Renal cortex interstitium (tissue), 11 donors: ENCODE measurements around the gene AUNIP. TPM values are rescaled to one million over a fixed set of nuclear protein-coding genes. Genes with fewer than 3 reads are reported as not detected.
A peak's percentile ranks its signal among the peaks of the same experiment; 100 is the strongest.

ENCODE experiments used
- DNase-seq, 11 donors: peaks; one replicate each; pipeline ENCODE4 v3.0.0-alpha.2; 2013; ENCODE audit warnings: low read depth in 9 of 11, low spot score in 4 of 11; ENCODE audit errors: extremely low read depth in 1 of 11
- polyA plus RNA-seq, 3 donors: library from polyadenylated mRNA; unstranded; fragments of 120-200 nt; gene quantifications; one replicate each; pipeline ENCODE4 v1.2.1, GENCODE V29; 2013; ENCODE audit not compliant: insufficient read length in 3 of 3

The AUNIP gene
- polyA plus RNA-seq, 3 donors: 3.0 to 4.3 (median 3.9) TPM

DNA sequence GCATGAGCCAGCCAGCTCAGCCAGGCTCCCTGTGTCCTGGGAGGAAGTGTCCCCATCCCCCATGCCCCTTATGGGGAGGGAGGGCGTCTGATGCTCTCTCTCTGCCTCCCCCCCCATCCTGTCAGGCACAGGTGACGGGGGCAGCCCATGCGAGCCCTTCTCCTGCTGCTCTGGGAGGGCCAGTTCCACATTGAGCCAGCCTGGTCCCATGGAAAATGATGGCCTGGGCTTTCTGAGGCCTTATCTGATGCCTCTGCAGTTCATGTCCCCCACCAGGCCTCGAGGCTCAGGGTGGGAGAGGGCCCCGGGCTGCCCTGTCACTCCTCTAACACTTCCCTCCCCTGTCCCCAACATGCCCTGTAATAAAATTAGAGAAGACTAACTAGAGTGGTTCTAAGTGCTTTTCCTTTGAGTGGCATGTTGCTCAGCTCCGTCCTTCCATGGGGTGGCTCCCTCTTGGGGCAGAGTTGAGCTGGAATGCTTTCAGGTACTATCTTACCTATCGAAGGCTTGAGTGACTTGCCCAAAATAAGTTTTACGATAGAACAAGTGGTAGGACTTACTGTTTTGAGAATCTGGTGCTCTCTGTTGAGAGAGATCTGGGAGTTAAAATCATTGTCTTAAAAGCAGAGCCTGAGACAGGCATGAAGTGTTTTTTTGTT lies 41.3 kb downstream of the AUNIP start:
- no peak for DNase-seq

DNA sequence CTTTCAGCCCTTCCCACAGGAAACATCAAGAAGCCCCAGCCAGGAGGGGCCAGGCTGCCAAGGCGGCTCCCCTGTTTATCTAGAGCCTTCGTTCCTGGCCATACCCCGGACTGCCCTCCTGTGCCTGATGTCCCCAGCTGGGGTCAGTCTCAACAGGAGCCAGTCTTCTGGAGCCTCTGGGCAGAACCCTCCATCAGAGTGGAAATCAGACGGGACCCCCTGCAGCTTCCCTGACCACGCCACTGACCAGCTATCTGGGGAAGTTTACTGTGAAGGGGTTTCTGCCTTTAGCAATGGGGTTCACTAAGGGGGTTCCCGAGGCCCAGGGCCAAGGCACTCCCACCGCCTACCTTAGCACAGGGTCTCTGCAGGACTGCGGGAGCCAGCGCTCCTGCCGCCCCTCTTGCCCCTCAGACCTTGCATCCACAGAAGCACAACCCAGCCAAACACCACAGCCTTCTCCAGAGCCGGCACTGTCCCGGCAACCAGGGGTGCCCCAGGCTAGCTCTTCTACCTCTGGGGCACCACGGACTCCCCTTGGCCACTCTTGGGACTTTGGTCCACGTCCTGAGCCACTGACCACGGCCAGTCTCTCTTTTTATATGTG lies 43.0 kb downstream of the AUNIP start:
- DNase-seq: no peak

DNA sequence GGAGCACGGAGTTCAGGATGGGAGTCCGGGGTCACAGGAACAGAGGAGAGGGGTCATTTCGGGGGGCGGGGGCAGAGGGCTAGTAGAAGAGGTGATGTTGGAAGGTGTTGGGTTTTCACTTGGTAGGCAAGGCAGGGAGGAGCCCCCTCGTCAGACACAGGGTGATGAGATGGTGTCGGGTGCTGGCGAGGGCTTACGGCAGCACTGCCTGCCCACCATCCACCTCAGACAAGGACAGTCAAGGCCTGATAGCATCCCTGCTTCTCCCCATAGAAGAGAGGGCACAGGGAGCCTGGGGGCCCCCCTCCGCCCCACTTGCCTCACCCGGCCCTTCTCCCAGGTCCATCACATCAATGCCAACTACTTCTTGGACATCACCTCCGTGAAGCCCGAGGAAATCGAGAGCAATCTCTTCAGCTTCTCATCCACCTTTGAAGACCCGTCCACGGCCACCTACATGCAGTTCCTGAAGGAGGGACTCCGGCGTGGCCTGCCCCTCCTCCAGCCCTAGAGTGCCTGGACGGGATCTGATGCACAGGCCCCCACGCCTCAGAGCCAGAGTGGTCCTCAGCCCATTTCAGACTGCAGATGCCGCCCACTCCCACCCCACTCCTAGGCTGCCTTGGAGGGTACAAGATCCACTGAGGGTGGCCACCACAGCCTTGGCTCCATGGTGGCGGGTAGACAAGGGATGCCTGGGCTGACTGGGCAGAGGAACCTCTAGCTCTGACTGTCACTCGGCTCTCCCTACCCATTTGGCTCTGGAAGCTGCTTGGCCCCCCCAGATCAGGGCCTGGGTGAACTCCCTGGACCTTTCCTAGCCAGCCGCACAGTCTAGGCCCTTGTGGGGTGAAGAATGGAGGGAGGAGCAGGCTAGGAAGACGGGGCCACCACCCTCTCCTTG lies 43.8 kb downstream of the AUNIP start:
- DNase-seq: no peak

DNA sequence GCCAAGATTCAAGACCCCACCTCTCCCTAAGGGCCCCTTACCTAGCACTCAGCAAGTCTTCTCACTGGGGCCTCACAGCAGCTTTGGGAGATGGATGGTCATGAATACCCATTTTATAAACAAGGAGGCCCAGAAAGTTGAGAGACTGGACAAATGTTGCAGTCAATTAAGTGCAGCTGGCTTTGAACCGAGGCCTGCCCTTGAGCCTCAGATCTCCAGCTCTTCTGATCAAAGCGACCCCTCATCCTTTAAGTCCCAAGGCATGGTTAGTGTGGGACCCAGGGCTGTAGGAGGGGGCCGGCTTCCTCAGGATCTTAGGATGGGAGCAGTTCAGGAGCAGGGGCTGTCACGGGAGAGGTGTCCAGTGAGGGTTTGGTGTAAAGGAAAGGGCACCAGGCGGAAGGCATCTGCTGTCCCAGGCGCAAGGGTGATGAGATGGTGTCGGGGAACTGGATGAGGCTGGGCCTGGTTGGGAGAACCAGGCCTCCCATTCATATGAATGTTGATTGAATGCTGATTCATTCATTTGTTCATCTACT lies 44.6 kb downstream of the AUNIP start:
- no peak for DNase-seq

DNA sequence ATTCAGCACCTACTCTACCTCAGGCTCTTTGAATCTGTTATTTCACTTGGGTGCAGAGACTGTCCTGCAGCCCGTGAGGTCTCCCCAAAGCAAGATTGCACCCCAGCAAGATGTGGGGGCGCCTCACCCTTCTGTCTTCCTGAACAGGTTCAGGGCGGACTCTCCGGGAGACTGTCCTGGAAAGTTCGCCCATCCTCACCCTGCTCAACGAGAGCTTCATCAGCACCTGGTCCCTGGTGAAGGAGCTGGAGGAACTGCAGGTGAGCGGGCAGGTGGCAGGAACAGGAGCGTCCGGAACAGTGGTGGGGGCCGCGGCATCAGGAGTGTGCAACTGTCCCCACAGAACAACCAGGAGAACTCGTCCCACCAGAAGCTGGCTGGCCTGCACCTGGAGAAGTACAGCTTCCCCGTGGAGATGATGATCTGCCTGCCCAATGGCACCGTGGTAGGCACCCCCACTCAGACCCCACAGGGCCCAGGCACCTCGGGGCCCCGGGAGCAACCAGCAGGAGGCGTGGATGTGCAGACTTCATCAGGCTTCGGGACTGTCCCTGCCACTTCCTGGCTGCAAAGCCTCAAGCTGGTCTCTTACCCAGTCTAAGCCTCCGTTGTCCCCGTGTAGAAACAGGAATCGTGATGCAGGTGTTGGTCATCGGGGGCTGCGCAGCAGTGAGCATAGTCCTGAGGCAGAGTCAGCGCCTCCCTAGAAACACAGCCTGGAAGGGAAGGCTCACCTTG lies 45.4 kb downstream of the AUNIP start:
- DNase-seq: no peak

DNA sequence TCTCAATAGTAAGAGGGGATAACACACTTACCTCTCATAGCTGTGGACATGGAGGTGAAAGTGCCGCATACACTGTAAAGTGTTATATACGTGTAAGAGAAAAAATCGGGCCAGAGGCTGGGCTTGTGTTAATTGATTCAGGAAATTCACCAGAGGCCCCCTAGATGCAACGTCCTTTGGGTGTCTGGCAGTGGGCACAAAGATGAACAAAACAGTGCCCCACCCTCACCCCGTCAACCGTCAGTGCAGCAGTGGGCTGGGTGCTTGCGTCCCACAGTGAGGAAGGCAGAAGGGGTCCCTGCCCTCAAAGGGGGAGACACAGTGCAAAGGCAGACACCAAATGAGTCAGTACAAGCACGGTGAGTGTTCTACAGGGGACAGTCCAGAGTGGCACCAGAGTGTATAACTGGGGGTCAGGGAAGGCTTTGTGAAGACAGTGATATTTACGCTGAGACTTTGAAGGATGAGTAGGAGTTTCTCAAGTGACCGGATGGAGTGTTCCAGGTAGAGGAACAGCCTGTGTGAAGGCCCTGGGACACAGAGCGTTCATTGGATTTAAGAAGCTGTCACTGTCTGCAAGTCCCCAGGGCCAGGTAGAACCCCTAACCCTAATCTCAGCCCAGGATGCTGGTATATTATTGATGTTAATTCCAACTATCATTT lies 46.1 kb downstream of the AUNIP start:
- no peak for DNase-seq

DNA sequence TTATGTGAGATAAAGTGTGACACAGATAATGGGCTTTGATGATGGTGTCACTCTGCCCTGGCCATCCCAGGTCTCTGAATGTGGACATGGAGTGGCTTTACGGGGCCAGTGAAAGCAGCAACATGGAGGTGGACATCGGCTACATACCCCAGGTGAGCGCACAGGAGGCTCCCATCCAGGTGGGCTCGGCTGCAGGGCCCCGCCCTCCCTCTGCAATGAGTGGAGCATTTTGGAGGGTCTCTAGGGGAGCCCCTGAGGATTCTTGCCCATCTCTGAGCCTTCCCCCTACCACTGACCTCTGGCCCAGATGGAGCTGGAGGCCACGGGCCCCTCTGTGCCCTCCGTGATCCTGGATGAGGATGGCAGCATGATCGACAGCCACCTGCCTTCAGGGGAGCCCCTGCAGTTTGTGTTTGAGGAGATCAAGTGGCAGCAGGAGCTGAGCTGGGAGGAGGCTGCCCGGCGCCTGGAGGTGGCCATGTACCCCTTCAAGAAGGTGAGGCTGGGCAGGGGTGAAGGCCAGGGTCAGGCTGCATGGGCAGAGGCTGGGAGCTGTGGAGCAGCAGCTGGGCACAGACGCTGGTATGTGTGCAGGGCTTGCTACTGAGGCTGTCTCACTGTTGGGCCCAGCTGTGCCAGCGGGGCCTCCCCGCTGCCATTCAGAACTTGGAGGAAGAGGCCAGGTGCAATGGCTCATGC lies 47.7 kb downstream of the AUNIP start:
- no peak for DNase-seq

DNA sequence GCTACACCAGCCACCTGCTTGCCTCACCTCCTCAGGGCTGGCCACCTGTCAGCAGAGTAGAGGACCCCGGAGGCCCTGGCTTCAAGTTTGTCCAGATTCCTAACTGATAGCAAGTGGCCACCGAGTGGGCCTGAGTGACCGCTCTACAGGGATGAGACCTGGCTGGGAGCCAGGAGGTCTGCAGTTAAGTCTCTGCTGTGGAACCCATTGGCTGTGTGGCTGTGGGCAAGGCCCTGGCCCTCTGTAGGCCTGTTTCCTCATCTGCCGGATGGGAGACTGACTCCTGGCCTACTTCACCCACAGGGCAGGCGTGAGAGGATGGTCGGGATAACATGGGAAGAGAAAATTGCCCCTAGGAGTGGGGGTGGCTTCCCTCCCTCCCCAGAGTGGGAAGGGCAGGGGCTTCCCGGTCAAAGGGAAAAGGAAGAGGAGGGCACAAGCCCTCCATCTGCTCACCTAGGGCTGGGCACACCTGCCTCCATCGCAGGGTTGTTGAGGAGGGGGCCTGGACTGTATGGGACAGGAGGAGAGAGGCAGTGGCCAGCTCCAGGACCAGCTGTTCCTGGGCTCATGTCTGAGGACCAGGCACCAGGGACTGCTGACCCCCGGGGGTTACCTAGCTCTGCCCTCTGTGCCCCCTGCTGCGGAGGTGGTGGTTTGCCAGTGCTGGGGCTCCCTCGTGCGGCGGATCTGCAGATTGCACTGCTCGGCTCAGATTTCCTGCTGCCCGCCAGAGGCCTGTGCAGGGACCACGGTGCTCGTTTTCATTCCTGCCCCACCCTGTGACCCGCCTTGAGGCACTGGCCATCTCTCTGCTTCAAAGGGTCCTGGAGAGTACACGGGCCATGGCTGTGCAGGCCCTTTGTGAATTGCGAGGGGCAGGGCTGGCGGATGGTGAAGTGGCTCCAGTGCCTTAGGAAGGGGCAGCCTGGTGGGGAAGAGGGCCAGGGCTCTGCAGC lies 48.6 kb downstream of the AUNIP start:
- peak in 2 of 11 donors; percentile 26 to 27 for DNase-seq

DNA sequence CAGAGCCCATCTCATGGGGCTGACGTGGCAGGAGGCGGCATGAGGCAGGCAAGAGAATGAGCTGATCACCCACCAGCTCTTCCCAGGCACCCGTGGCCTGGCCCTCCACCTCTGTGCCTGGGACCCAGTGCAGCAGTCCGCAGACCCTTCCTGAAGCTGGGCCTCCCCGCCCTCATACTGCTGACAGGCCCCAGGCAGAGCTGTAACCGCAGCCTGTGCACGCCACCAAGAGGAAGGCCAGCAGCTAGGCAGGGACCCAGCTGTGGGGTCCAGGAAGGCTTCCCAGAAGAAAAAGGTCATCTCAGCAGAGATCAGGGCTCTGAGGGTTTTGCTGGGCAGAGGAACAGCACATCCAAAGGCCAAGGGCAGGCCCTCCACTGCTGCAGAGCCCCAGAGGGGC lies 49.3 kb downstream of the AUNIP start:
- no peak for DNase-seq

DNA sequence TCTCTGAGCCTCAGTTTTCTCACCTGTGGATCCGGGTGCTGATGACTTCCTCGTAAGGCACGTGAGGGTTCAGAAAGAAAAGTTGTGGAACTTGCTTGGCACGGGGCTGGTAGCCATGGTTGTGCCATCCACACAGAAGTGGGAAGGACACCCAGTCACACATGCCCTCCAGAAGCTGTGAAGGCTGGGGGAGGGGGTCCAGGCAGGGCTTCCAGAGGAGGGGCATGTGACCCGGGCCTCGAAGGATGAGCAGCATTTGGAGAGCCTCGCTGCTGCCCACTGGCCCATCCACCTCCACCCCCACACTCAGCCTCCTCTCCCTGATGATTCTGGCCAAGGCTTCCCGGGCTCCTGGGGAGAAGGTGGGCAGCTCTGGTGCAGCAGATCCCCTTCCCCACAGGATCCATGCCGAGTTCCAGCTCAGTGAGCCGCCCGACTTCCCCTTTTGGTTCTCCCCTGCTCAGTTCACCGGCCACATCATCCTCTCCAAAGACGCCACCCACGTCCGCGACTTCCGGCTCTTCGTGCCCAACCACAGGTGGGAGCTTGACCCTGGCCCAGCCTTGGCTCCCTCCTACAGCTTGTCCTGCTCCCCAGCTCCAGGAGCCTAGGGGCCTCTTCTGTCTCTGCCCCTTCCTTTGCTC lies 49.9 kb downstream of the AUNIP start:
- DNase-seq: no peak

DNA sequence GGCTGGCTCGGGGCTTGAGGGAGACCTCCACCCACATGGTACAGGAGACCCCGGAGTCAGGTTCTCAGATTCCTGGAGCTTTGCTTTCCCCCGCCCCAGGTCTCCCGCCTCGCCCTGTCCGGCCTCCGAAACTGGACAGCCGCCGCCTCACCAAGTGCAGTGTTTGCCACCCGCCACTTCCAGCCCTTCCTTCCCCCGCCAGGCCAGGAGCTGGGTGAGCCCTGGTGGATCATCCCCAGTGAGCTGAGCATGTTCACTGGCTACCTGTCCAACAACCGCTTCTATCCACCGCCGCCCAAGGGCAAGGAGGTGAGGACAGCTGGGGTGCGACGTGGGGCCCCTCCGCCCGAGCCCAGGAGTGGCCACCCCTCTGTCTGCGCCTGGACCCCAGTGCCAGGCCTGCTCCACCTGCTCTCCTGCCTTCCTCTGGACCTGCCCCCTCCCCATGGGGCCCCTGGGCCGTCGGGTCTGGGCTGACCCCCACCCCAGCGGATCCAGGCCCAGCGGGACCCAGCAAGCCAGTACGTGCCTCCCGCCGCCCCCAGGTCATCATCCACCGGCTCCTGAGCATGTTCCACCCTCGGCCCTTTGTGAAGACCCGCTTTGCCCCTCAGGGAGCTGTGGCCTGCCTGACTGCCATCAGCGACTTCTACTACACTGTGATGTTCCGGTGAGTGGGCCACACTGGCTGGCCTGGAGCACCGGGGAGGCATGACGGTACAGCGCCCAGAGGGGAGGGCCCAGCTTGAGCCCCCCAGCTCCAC lies 50.6 kb downstream of the AUNIP start:
- no peak for DNase-seq

DNA sequence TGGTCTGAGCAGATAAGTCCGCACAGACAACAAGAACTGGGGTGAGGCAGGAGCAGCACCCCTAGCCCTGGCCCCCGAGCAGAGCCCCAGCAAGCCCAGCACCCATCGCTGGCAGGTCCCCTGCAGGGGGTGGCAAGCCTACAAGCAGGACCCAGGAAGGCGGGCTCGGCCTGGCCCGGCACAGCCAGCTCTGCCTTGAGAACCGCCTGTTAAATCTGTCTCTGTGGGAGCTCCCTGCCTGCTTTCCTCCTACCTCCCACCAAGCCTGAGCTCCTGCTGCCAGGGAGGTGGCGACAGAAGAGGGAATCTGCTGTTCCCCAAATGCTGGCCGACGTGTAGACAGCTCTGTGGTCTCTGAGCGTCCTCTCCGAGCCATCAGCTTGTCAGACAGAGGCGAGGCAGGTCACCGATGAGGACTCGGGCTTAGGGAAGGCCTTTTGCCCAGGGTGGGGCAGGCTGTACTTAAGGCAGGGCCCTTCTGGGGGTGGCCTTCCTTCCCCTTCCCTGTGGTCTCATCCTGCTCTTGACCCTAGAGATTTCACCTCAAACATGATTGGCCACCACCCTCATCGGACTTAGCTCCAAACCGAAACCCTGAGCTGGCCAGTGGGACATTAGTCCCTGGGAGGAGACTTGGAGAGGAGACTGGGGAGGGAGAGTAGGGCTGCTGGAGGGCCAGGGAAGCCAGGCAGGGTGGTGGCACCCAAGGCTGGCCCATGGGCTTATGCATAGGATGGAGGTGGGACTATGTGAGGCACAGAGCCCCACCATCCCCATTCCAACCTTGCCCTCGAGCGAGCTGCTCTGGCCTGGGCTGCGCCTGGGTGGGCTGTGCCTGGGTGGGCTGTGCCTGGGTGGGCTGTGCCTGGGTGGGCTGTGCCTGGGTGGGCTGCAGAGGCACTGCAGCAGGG lies 51.5 kb downstream of the AUNIP start:
- no peak for DNase-seq

DNA sequence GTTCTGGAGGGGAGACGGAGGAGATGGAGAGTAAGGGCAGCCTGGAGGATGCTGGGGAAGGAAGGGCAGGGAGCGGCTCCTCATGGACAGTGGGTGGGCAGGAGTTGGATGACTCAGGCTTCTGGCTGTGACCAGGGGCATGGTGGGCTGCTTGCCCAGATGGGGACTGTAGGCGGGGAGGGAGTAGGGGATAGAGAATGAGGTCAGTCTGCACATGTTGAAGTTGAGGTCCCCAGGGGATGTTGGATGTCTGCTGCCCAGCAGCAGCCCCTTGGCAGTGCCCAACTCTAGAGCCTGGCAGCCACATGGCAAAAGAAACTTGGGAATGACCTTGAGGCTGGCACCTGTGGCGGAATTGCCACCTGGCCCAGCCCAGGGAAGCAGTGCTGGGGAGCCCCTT lies 52.8 kb downstream of the AUNIP start:
- DNase-seq: no peak

DNA sequence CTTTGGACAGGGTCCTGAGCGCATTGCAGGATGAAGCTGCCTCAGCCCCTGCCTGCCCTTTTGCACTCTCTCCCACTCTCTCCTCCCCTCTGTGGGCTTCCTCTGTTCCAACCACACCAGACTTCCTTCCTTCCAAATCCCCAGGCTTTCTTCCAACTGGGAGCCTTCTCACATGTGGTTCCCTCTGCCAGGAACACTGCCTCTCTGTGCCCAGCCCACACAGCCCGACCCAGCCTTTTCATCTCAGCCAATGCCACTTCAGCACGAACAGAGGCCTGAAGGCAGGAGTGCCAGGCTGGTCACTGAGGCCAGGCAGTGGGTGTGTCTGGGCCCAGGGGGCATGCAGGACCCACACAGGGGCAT lies 53.4 kb downstream of the AUNIP start:
- no peak for DNase-seq
